K562 (cell line): ENCODE measurements around the gene CLCN6. TPM values are rescaled to one million over a fixed set of nuclear protein-coding genes. Genes with fewer than 3 reads are reported as not detected.

Experiments
- ADNP ChIP-seq: fragments of 200-800 bp; sonication (Bioruptor generic); IDR thresholded peaks from 2 replicates; pipeline ENCODE4 v1.6.1; 2016; ENCODE audit warnings: missing genetic modification characterization, missing compliant biosample characterization
- CEBPZ ChIP-seq: fragments of 150-350 bp; IDR thresholded peaks from 2 replicates; pipeline ENCODE4 v1.6.1; 2014; ENCODE audit warnings: low read depth, mild to moderate bottlenecking, low read length, borderline replicate concordance
- FOXP1 ChIP-seq: sonication (generic); formaldehyde crosslinking; IDR thresholded peaks from 2 replicates; pipeline ENCODE4 v1.8.0; 2022; ENCODE audit warnings: mild to moderate bottlenecking, missing genetic modification reagents
- HEY1 ChIP-seq: fragments of 250-450 bp; sonication (Bioruptor Pico); IDR thresholded peaks from 2 replicates; pipeline ENCODE4 v1.5.0; 2020; ENCODE audit warnings: mild to moderate bottlenecking, moderate library complexity, borderline replicate concordance
- HMG20A ChIP-seq: fragments of 450-650 bp; formaldehyde crosslinking; conservative IDR thresholded peaks from 2 replicates; pipeline ENCODE4 v1.4.0; 2020; ENCODE audit warnings: mild to moderate bottlenecking, mixed read lengths
- HNRNPLL ChIP-seq: fragments of 200-400 bp; formaldehyde crosslinking; IDR thresholded peaks from 2 replicates; pipeline ENCODE4 v1.6.1; 2017; ENCODE audit warnings: low read length, low read depth, mild to moderate bottlenecking; ENCODE audit not compliant: poor library complexity, severe bottlenecking
- ID3 ChIP-seq, 2 experiments: fragments of 250-450 bp in 1 of 2; fragments of 450-650 bp in 1 of 2; sonication (Bioruptor Pico) in 1 of 2; IDR thresholded peaks; 2 replicates each; pipeline versions ENCODE4 v1.6.1 to v1.8.0; 2016 to 2021; ENCODE audit warnings: mild to moderate bottlenecking in 2 of 2, moderate library complexity in 2 of 2, missing compliant biosample characterization in 1 of 2, missing genetic modification characterization in 1 of 2
- MXD1 ChIP-seq: fragments of 250-450 bp; sonication (Bioruptor Pico); IDR thresholded peaks from 2 replicates; pipeline ENCODE4 v1.8.0; 2021; ENCODE audit warnings: borderline replicate concordance, mild to moderate bottlenecking, moderate library complexity; ENCODE audit not compliant: poor library complexity, severe bottlenecking
- NCOA6 ChIP-seq: fragments of 450-650 bp; IDR thresholded peaks from 2 replicates; pipeline ENCODE4 v1.6.1; 2017; ENCODE audit warnings: mild to moderate bottlenecking
- SETDB1 ChIP-seq: IDR thresholded peaks from one replicate; pipeline ENCODE4 v1.6.1; 2012; ENCODE audit warnings: low read length, control low read depth, inconsistent platforms
- THAP12 ChIP-seq: fragments of 250-450 bp; sonication (Bioruptor Pico); IDR thresholded peaks from 2 replicates; pipeline ENCODE4 v1.9.0; 2021; ENCODE audit warnings: mild to moderate bottlenecking, inconsistent platforms
- ZNF133 ChIP-seq: fragments of 250-450 bp; sonication (Bioruptor Pico); IDR thresholded peaks from 2 replicates; pipeline ENCODE4 v1.4.0; 2020; ENCODE audit warnings: mild to moderate bottlenecking
- ZNF316 ChIP-seq: fragments of 450-650 bp; IDR thresholded peaks from 2 replicates; pipeline ENCODE4 v1.6.1; 2016
- ZNF592 ChIP-seq: fragments of 450-650 bp; IDR thresholded peaks from 2 replicates; pipeline ENCODE4 v1.6.1; 2017; ENCODE audit warnings: antibody characterized with exemption, mild to moderate bottlenecking
- polyA plus RNA-seq, 8 experiments: library from polyadenylated mRNA; depleted of rRNA in 4 of 8; stranded (reverse) in 5 of 8; unstranded in 3 of 8; fragments of >200 nt; fragmentation: Nextera tagmentation in 2 of 8; fragmentation: Illumina TruSeq in 1 of 8; extraction: Ambion mirVana in 2 of 8; extraction: Trizol in 1 of 8; gene quantifications; 2 replicates each; pipeline versions ENCODE4 v1.2.1 to v1.2.3, GENCODE V29; 2011 to 2014; ENCODE audit warnings: inconsistent platforms in 1 of 8, missing spikeins in 1 of 8
- total RNA-seq, 7 experiments: library from RNA; depleted of rRNA in 6 of 7; stranded (reverse); fragments of >200 nt in 6 of 7; fragmentation: Illumina TruSeq in 2 of 7; extraction: Trizol in 2 of 7; gene quantifications; 2 replicates each; pipeline versions ENCODE4 v1.2.1 to v1.2.3, GENCODE V29; 2011 to 2021; ENCODE audit warnings: low replicate concordance in 1 of 7

Gene CLCN6
- total and polyA plus RNA-seq, 9 of the 15 experiments (the other 6 are each of a cell fraction or from before 2014, with no cell fraction given), result 2.0 to 21.8 (median 13.6) TPM

- TF ChIP-seq CEBPZ (no peak), ID3 (CRISPR knock-in tag; IDR thresholded peaks at IDR 0.05) (no peak), ID3 (tag; IDR thresholded peaks at IDR 0.05) (no peak), FOXP1 (CRISPR knock-in tag) (peak; percentile 87), HEY1 (CRISPR knock-in tag) (no peak), HMG20A (CRISPR knock-in tag) (no peak), ADNP (tag) (no peak), SETDB1 (no peak), ZNF592 (no peak), ZNF316 (no peak), THAP12 (CRISPR knock-in tag) (no peak), ZNF133 (0 out of 2 replicates have a peak, but pooled peaks have one; percentile 57), MXD1 (CRISPR knock-in tag) (no peak), NCOA6 (no peak), HNRNPLL (peak; percentile 36)
Observed at GRCh38 chr1:11802973-11803885, 2.8 kb upstream of the CLCN6 start (continued).
